K562 treated with DMSO at 1 percent for 4 hours (cell line): Measurements from ENCODE around the gene OR52A1. TPM values are rescaled to one million over a fixed set of nuclear protein-coding genes. Genes with fewer than 3 reads are reported as not detected.

Source experiments
- total RNA-seq: library from RNA; unstranded; fragments of 300-600 nt; gene quantifications from 2 replicates; pipeline ENCODE4 v1.2.3, GENCODE V29; 2022; ENCODE audit not compliant: insufficient read depth

Gene OR52A1
- total RNA-seq, result not detected in 2 replicates

DNA sequence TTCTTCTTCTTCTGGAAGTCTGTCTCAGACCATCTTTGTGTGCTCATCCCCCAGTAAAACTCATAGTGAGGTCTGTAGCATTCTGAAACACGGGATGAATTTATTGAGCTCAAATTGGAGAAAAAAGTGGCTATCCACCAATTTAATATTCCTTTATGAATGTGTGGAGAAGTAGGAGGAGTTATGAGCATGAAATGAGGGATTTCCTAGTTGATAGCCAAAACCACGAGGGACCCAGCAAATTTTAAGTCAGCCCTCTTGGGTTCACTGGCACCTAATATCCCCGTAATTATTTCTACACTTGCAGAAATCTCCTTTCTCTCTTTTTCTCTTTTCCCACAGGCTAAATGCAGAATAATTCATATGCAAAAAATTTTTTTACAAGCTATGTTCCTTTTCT is at the start of gene OR52A1:
TSS of gene OR52A1 (minus strand) at position 101 of the 400 bp plus-strand sequence. CDS start 2,388 bp downstream, outside the sequence.

DNA sequence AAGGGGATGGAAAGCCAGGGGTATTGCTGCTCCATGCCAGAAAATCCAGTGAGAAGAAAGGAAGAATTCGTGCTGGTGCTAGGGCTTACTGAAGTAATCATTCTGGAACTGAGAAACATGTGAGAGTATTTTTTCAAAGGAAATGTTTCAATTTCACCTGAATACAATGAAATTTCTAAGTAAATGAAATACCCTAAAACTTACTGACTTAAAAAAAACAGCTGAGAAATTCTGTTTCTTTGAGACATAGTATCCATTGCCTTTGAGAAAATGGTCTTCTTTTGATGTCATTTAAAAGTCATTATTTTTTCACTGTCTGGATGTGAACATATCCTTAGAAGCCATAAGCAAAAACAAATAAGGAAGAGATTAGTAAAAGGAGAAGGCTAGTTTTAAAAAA is 46.0 kb upstream of the OR52A1 start, which contains the start of gene OR51V1:
TSS of gene OR51V1 (minus strand) at position 101 of the 400 bp plus-strand sequence. CDS start at position 101, 0 bp downstream.

DNA sequence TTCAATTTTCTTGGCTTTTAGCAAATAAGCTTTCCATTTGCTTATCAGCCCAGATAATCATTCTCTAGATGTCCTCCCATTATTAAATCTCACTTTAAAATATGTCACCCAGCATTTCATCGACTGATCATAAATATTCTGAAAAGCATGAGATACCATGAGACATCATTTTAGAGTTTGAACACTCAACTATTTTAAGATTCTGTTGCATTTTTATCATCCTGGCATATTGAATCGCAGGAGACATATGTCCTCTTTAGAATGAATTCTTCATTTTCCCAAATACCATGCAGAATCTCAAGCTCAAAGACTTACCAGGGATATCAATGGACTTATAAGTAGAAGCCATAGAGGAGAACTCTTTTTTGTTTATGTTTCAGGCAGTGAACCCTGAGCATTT is 16.6 kb downstream of the OR52A1 start, which contains the start of gene OR52A5:
TSS of gene OR52A5 (minus strand) at position 361 of the 400 bp plus-strand sequence. CDS start 5,714 bp downstream, outside the sequence.

Other genes with a start within 250 kb of the OR52A1 start
- gene OR51G2, start 235.4 kb downstream of the OR52A1 start, total RNA-seq, result not detected in 2 replicates
- not detected in 2 replicates for gene OR51G1, start 230.4 kb downstream of the OR52A1 start, total RNA-seq
- not detected in 2 replicates for gene OR51A4, start 207.2 kb downstream of the OR52A1 start, total RNA-seq
- not detected in 2 replicates for gene OR51A2, start 199.0 kb downstream of the OR52A1 start, total RNA-seq
- gene OR51L1, start 159.9 kb downstream of the OR52A1 start, total RNA-seq, result not detected in 2 replicates
- gene OR52J3, start 108.2 kb downstream of the OR52A1 start, total RNA-seq, result not detected in 2 replicates
- gene OR52E2, start 95.1 kb downstream of the OR52A1 start, total RNA-seq, result not detected in 2 replicates
- not detected in 2 replicates for gene OR52E1, start 85.2 kb downstream of the OR52A1 start, total RNA-seq
- not detected in 2 replicates for gene OR52A5, start 16.4 kb downstream of the OR52A1 start, total RNA-seq
- not detected in 2 replicates for gene OR51V1, start 45.9 kb upstream of the OR52A1 start, total RNA-seq
- not detected in 2 replicates for gene HBB, start 72.3 kb upstream of the OR52A1 start, total RNA-seq
- gene HBD, start 79.7 kb upstream of the OR52A1 start, total RNA-seq, result 3.4 TPM in 1 of 2 replicates, not detected in the other
- gene HBG1, start 95.1 kb upstream of the OR52A1 start, total RNA-seq, result 509 and 521 TPM in 2 replicates
- gene HBG2, start 100.0 kb upstream of the OR52A1 start, total RNA-seq, result 2,558 and 2,601 TPM in 2 replicates
- 1,476 and 1,673 TPM in 2 replicates for gene HBE1, start 115.2 kb upstream of the OR52A1 start, total RNA-seq
- gene OR51B4, start 147.2 kb upstream of the OR52A1 start, total RNA-seq, result 55.4 and 61.8 TPM in 2 replicates
- gene OR51B2, start 169.5 kb upstream of the OR52A1 start, total RNA-seq, result 1.9 and 4.3 TPM in 2 replicates
- gene OR51B5, start 188.8 kb upstream of the OR52A1 start, total RNA-seq, result 61.3 and 61.7 TPM in 2 replicates
- not detected in 2 replicates for gene OR51B6, start 196.8 kb upstream of the OR52A1 start, total RNA-seq
- gene OR51M1, start 229.1 kb upstream of the OR52A1 start, total RNA-seq, result not detected in 2 replicates